AG10803 (cell line): ENCODE results near the gene VIT.
"Not testable (repeated sequence)": the region's sequence is repeated elsewhere in the genome, so short reads cannot be mapped to it uniquely, and the experiment has no call there.

Experiments
- DNase-seq: peaks from one replicate; pipeline ENCODE4 v3.0.0; 2010; ENCODE audit warnings: low read depth
- H3K4me3 ChIP-seq: 2 replicates; pipeline ENCODE4 v1.5.1; 2011; ENCODE audit warnings: mild to moderate bottlenecking, low read length, control low read depth
- CTCF ChIP-seq: conservative IDR thresholded peaks from 2 replicates; pipeline ENCODE4 v1.5.1; 2011; ENCODE audit warnings: mild to moderate bottlenecking, low read length, control low read depth, inconsistent platforms

The VIT gene

GRCh38 chr2:36677996-36678605 is 18.4 kb upstream of the VIT start:
- DNase-seq, result peak; percentile 63
- H3K4me3 ChIP-seq, result no peak overlapping the region
- TF ChIP-seq CTCF, result no peak

- no peak overlapping the region for H3K4me3 ChIP-seq
- no peak for DNase-seq
- TF ChIP-seq CTCF, result no peak
These were observed 17.7 kb upstream of the VIT start for GRCh38 chr2:36678856-36679255.

GRCh38 chr2:36680012-36680411 is 16.5 kb upstream of the VIT start:
- no peak for TF ChIP-seq CTCF
- peak; percentile 51 for DNase-seq
- H3K4me3 ChIP-seq, result no peak overlapping the region

- no peak overlapping the region for H3K4me3 ChIP-seq
- TF ChIP-seq CTCF, result no peak
- DNase-seq, result no peak
These were observed 13.9 kb upstream of the VIT start for GRCh38 chr2:36682562-36682961.

- no peak for TF ChIP-seq CTCF
- H3K4me3 ChIP-seq, result no peak overlapping the region
- DNase-seq, result no peak
These were observed 13.5 kb upstream of the VIT start for GRCh38 chr2:36683002-36683401.

- not testable (repeated sequence) for DNase-seq, H3K4me3 ChIP-seq
These were observed 8.2 kb upstream of the VIT start for GRCh38 chr2:36688291-36688690.

- H3K4me3 ChIP-seq, DNase-seq: not testable (repeated sequence)
These were observed 7.5 kb upstream of the VIT start for GRCh38 chr2:36689013-36689412.

GRCh38 chr2:36692121-36692520 is 4.4 kb upstream of the VIT start:
- DNase-seq, result no peak
- H3K4me3 ChIP-seq, result no peak overlapping the region
- TF ChIP-seq CTCF, result no peak
